Inflammatory macrophage (primary cell): ENCODE results near the gene CAPN3.

Experiments
- DNase-seq, 2 donors: peaks; one replicate each; pipeline ENCODE4 v3.0.0-alpha.2; 2020 to 2022

The CAPN3 gene

GRCh38 chr15:42457445-42458442 is 98.4 kb downstream of the CAPN3 start:
- peak; percentile 32 to 33 for DNase-seq

GRCh38 chr15:42461261-42461660 is 102.0 kb downstream of the CAPN3 start:
- DNase-seq, result no peak
